ENCODE results near the gene TSPEAR. TPM values are rescaled to one million over a fixed set of nuclear protein-coding genes. Genes with fewer than 3 reads are reported as not detected.

The TSPEAR gene
- total and polyA plus RNA-seq, 7 experiments from 2014 or later = 0.07 TPM; not detected in 6

DNA sequence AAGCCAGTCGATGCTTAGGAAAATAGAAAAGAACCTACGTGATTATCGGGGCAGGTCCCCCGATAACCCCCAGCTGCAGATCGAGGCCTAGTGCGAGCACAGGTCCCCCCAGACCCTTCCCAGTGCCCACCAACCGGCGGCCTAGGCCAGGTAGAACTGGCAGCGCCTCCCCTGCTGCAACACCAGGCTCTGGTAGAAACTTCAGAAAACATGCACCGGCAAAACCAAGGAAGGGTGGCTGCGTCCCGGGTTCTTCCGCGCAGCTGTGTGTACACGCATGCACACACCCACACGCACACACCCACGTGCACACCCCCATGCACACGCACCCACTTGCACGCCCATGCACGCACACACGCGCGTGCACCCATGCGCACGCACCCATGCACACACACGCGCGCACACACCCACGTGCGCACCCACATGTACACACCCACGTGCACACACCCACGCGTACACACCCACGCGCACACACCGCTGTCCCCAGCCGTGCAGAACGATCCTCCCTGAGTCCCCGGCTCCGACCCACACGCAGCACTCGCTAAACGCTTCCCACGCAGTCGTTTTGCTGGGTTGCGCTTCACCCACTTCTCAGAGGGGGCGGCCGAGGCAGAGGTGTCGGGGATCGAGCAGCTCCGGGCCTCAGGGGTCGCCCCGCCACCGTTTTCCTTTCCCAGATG lies 5.2 kb downstream of the TSPEAR start:
- H3K9me3 ChIP-seq (ENCODE audit: control insufficient read depth in 2 of 3, low read length in 3 of 3) = peaks cover 0 to 17% (median 4%) of the 10 kb centered on the region in 3 experiments
- DNase-seq (no peak), ATAC-seq (no peak)
- Mint-ChIP-seq H3K36me3 (peaks cover 0 to 11% (median 3%) of the 10 kb centered on the region in 5 donors), H3K9me3 (peaks cover 0 to 24% (median 14%) of the 10 kb centered on the region in 11 donors), H3K27me3 (peaks cover 64 to 89% (median 75%) of the 10 kb centered on the region in 5 donors), H3K4me1 (peaks cover 6 to 37% (median 19%) of the 10 kb centered on the region in 7 donors), H3K4me3 (peak overlapping the region in 3 of 10 donors; percentile 13 to 26 (median 15)), H3K27ac (peak overlapping the region in 1 of 9 donors; percentile 13)
- POLR2A ChIA-PET = no interaction called here
- no peak overlapping the region for H3K4me3 ChIP-seq (ENCODE audit: low read length)
- H3K36me3 ChIP-seq (ENCODE audit: control insufficient read depth in 2 of 3, insufficient read depth in 3 of 3, low read length in 3 of 3) = peaks cover 0 to 3% (median 0%) of the 10 kb centered on the region in 3 experiments
- peaks cover 8 to 20% of the 10 kb centered on the region in 2 donors for H3K27me3 ChIP-seq (ENCODE audit: control insufficient read depth in 2 of 2, insufficient read depth in 2 of 2, low read length in 2 of 2)
- intact Hi-C loops (cut with micrococcal nuclease) = no loop called here
- H3K27ac ChIP-seq (ENCODE audit: low read depth, low read length) = no peak overlapping the region
- H3K4me1 ChIP-seq (ENCODE audit: control insufficient read depth in 2 of 2, insufficient read depth in 2 of 2, low read length in 2 of 2) = peaks cover 21 to 27% of the 10 kb centered on the region in 2 donors
- CTCF ChIA-PET = no interaction called here

DNA sequence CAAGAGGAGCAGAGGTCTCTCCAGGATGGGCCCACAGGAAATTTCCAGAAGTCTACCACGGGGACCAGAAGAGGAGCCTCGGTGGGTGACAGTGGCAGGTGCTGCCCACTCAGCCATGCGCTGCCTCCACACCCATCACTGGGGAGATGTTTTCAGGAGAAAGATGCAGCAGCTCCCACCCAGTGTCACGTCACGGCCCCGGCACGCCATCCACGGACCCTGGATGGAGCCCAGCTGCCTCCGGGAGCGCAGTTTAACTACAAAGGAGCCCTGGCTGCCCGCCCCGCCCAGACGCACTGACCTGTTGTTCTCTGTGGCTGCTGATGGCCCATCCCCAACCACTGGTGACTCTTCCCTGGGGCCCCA lies 6.8 kb downstream of the TSPEAR start:
- no peak overlapping the region for H3K27ac Mint-ChIP-seq
- ATAC-seq = no peak
- CTCF ChIA-PET = no interaction called here

DNA sequence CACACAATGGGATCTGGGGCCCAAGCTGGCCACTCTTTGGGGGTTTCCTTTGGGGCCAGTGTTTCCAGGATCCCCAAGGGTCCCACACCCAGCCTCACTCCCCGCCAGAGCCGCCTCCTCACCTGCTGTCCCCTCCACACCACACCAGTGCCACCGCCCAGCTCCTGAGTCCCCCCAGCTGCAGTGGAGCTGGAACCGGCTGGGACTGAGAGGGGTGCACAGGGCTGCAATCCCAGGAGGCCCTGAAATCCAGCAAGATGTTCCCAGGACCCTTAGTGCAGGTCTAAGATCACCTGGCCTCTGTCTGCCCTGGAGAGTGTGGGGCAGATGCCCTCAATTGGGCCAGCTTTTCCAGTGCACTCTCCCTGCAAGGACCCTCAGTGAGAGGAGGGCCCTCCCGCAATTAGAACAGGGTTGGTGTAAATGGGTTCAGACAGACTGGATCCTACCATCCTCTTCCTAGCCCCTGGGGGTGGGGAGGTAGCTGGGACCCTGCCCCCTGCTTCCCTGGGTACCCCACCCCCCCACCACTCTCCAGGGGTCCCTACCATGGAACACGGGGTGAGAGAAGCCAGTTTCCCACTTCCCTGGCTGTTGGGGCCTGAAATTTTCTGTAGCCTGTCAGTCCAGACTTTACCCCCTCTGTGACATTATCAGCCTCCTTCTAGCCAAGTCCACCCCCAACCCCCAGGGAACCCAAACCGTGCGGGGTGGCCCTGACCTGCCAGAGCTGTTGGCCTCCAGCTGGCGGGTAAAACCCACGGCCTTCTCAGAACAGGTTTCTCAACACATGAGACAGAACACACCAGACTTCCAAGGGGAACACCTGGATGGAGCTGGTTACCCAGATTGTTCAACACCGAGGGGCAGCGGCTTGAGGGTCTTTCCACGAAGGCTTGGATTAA lies 7.4 kb downstream of the TSPEAR start:
- no peak for DNase-seq

More for the DNA sequence above, 6.8 kb downstream of the TSPEAR start:
- intact Hi-C loops (cut with micrococcal nuclease) = no loop called here
- H3K36me3 ChIP-seq (ENCODE audit: control insufficient read depth in 2 of 3, insufficient read depth in 3 of 3, low read length in 3 of 3) = peaks cover 0 to 3% (median 0%) of the 10 kb centered on the region in 3 experiments
- peaks cover 0 to 17% (median 4%) of the 10 kb centered on the region in 3 experiments for H3K9me3 ChIP-seq (ENCODE audit: control insufficient read depth in 2 of 3, low read length in 3 of 3)
- Mint-ChIP-seq H3K9me3 (peaks cover 0 to 24% (median 14%) of the 10 kb centered on the region in 11 donors), H3K4me3 (no peak overlapping the region), H3K27me3 (peaks cover 64 to 87% (median 75%) of the 10 kb centered on the region in 5 donors), H3K4me1 (peaks cover 4 to 24% (median 7%) of the 10 kb centered on the region in 7 donors), H3K36me3 (peaks cover 0 to 11% (median 3%) of the 10 kb centered on the region in 5 donors)
- POLR2A ChIA-PET = no interaction called here
- H3K27me3 ChIP-seq (ENCODE audit: control insufficient read depth in 2 of 2, insufficient read depth in 2 of 2, low read length in 2 of 2) = peaks cover 8 to 18% of the 10 kb centered on the region in 2 donors
- no peak for DNase-seq
- H3K4me3 ChIP-seq (ENCODE audit: low read length) = no peak overlapping the region
- peaks cover 6 to 14% of the 10 kb centered on the region in 2 donors for H3K4me1 ChIP-seq (ENCODE audit: control insufficient read depth in 2 of 2, insufficient read depth in 2 of 2, low read length in 2 of 2)
- no peak overlapping the region for H3K27ac ChIP-seq (ENCODE audit: low read depth, low read length)

DNA sequence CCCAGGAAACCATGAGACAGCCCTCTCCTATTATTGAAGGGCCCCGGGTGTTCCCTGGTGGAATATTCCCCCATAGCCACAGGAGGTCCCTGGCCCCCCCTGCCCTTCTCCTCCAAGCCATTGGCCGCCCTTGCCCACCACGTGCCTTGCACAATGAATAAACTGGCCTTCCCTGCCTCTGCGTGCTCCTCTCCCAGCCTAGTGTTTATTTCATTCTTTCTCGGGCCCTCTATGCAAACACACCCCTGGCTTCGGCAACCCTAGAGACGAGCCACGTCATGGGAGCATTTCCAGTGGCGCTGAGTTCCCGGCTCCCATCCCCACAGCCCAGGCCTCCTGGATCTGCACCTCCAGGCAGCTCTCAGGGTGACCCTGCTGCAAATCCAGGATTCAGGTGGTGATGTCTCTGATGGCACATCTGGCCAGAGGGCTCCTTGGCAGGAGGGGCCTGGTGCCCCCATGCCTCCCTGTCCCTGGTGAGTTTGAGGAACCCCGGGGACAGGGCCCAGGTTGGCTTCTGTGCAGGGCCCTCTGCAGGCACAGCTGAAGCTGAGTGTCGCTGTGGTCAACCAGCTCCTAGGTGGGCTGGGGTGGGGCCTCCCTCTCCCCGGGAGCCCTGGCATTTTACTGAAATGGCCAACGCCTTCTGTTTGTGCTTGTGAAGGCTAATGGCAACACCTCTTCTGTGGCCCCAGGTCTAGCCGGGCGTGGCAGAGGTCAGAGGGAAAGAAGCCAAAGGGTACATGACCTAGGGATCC lies 8.2 kb downstream of the TSPEAR start:
- Histone ChIP-seq H3K27me3 (ENCODE audit: control insufficient read depth in 2 of 2, insufficient read depth in 2 of 2, low read length in 2 of 2) (peaks cover under 1 to 15% of the 10 kb centered on the region in 2 donors), H3K36me3 (ENCODE audit: control insufficient read depth in 2 of 3, insufficient read depth in 3 of 3, low read length in 3 of 3) (peaks cover 0 to 3% (median 0%) of the 10 kb centered on the region in 3 experiments), H3K27ac (ENCODE audit: low read depth, low read length) (no peak overlapping the region), H3K9me3 (ENCODE audit: control insufficient read depth in 2 of 3, low read length in 3 of 3) (peaks cover 0 to 17% (median 4%) of the 10 kb centered on the region in 3 experiments), H3K4me1 (ENCODE audit: control insufficient read depth in 2 of 2, insufficient read depth in 2 of 2, low read length in 2 of 2) (no peaks in the 10 kb centered on the region), H3K4me3 (ENCODE audit: low read length) (no peak overlapping the region)
- Mint-ChIP-seq H3K4me3 (no peak overlapping the region), H3K9me3 (peaks cover 0 to 24% (median 14%) of the 10 kb centered on the region in 11 donors), H3K36me3 (peaks cover 0 to 11% (median 5%) of the 10 kb centered on the region in 5 donors), H3K4me1 (peaks cover 0 to 10% (median 3%) of the 10 kb centered on the region in 7 donors), H3K27ac (no peak overlapping the region), H3K27me3 (peaks cover 63 to 84% (median 78%) of the 10 kb centered on the region in 5 donors)
- no peak for ATAC-seq
- DNase-seq = no peak
- ChIA-PET POLR2A (no interaction called here), CTCF (no interaction called here)
- intact Hi-C loops (cut with micrococcal nuclease) = no loop called here

More for the DNA sequence above, 7.4 kb downstream of the TSPEAR start:
- ChIA-PET CTCF (no interaction called here), POLR2A (no interaction called here)
- no peak overlapping the region for H3K27ac Mint-ChIP-seq
- peaks cover 0 to 11% (median 3%) of the 10 kb centered on the region in 5 donors for H3K36me3 Mint-ChIP-seq
- Histone ChIP-seq H3K4me3 (ENCODE audit: low read length) (no peak overlapping the region), H3K9me3 (ENCODE audit: control insufficient read depth in 2 of 3, low read length in 3 of 3) (peaks cover 0 to 17% (median 4%) of the 10 kb centered on the region in 3 experiments), H3K27me3 (ENCODE audit: control insufficient read depth in 2 of 2, insufficient read depth in 2 of 2, low read length in 2 of 2) (peaks cover 8 to 15% of the 10 kb centered on the region in 2 donors), H3K36me3 (ENCODE audit: control insufficient read depth in 2 of 3, insufficient read depth in 3 of 3, low read length in 3 of 3) (peaks cover 0 to 3% (median 0%) of the 10 kb centered on the region in 3 experiments), H3K4me1 (ENCODE audit: control insufficient read depth in 2 of 2, insufficient read depth in 2 of 2, low read length in 2 of 2) (peaks cover 0 to 7% of the 10 kb centered on the region in 2 donors), H3K27ac (ENCODE audit: low read depth, low read length) (no peak overlapping the region)
- H3K27me3 Mint-ChIP-seq = peaks cover 62 to 85% (median 75%) of the 10 kb centered on the region in 5 donors
- H3K4me1 Mint-ChIP-seq = peaks cover 0 to 17% (median 1%) of the 10 kb centered on the region in 7 donors
- ATAC-seq = no peak
- peaks cover 0 to 24% (median 14%) of the 10 kb centered on the region in 11 donors for H3K9me3 Mint-ChIP-seq
- intact Hi-C loops (cut with micrococcal nuclease) = no loop called here
- H3K4me3 Mint-ChIP-seq = no peak overlapping the region

DNA sequence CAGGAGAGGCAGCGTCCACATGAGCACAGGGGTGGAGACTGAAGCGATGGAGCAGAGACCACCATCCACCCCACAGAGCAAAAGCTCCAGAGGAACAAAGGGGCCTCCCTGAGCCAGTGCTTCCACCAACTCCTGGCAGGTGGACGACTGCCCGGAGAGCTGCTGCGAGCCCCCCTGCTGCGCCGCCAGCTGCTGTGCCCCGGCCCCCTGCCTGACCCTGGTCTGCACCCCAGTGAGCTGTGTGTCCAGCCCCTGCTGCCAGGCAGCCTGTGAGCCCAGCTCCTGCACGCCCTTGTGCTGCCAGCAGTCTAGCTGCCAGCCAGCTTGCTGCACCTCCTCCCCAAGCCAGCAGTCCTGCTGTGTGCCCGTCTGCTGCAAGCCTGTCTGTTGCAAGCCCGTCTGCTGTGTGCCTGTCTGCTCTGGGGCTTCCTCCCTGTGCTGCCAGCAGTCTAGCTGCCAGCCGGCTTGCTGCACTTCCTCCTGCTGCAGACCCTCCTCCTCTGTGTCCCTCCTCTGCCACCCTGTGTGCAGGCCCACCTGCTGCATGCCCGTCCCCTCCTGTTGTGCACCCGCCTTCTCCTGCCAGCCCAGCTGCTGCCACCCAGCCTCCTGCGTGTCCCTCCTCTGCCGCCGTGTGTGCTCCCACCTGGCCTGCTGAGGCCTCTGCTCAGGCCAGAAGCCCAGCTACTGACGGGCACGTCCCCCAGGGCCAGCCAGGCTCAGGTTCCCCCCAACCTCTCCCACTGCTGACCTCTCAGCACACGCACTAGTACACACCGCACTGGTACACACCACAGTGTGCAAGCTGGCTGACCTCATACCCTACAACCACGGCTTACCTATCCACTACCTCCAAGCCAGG lies 9.0 kb downstream of the TSPEAR start:
- Histone ChIP-seq H3K4me1 (ENCODE audit: control insufficient read depth in 2 of 2, insufficient read depth in 2 of 2, low read length in 2 of 2) (no peaks in the 10 kb centered on the region), H3K9me3 (ENCODE audit: control insufficient read depth in 2 of 3, low read length in 3 of 3) (peaks cover 0 to 17% (median 4%) of the 10 kb centered on the region in 3 experiments), H3K4me3 (ENCODE audit: low read length) (no peak overlapping the region), H3K27me3 (ENCODE audit: control insufficient read depth in 2 of 2, insufficient read depth in 2 of 2, low read length in 2 of 2) (peaks cover 0 to 18% of the 10 kb centered on the region in 2 donors), H3K36me3 (ENCODE audit: control insufficient read depth in 2 of 3, insufficient read depth in 3 of 3, low read length in 3 of 3) (peaks cover 0 to 3% (median 0%) of the 10 kb centered on the region in 3 experiments), H3K27ac (ENCODE audit: low read depth, low read length) (no peak overlapping the region)
- Mint-ChIP-seq H3K4me3 (no peak overlapping the region), H3K36me3 (peaks cover 0 to 11% (median 5%) of the 10 kb centered on the region in 5 donors), H3K27me3 (peaks cover 66 to 86% (median 82%) of the 10 kb centered on the region in 5 donors), H3K4me1 (peaks cover 0 to 11% (median 5%) of the 10 kb centered on the region in 7 donors), H3K27ac (peak overlapping the region in 1 of 9 donors; percentile 63), H3K9me3 (peaks cover 0 to 24% (median 15%) of the 10 kb centered on the region in 11 donors)
- DNase-seq (no peak), ATAC-seq (no peak)
- intact Hi-C loops (cut with micrococcal nuclease) = no loop called here
- CTCF ChIA-PET = no interaction called here
- POLR2A ChIA-PET = no interaction called here
